ENCODE results near the gene PIAS4.

DNA sequence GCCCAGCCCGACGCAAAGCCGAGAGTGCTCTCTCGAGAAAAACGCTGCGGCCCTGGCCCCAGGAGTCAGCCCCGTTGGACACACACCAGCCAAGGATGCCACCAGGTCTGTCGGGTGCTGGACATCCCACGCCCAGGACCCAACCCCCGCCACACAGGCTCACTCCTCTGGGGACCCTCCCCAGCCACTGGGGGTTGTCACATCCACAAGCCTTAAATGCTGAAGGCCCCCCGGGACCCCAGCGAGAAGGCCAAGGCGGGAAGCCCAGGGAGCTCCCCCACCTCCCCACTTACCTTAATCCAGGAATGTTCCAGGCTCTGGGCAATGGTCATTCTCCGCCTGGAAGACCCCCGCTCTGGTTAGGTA is 47.8 kb upstream of the PIAS4 start:
- TF ChIP-seq, protein P1, sequence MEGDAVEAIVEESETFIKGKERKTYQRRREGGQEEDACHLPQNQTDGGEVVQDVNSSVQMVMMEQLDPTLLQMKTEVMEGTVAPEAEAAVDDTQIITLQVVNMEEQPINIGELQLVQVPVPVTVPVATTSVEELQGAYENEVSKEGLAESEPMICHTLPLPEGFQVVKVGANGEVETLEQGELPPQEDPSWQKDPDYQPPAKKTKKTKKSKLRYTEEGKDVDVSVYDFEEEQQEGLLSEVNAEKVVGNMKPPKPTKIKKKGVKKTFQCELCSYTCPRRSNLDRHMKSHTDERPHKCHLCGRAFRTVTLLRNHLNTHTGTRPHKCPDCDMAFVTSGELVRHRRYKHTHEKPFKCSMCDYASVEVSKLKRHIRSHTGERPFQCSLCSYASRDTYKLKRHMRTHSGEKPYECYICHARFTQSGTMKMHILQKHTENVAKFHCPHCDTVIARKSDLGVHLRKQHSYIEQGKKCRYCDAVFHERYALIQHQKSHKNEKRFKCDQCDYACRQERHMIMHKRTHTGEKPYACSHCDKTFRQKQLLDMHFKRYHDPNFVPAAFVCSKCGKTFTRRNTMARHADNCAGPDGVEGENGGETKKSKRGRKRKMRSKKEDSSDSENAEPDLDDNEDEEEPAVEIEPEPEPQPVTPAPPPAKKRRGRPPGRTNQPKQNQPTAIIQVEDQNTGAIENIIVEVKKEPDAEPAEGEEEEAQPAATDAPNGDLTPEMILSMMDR (IDR thresholded peaks at IDR 0.05) = no peak
- TF ChIP-seq POLR2A (IDR thresholded peaks at IDR 0.05) (no peak), POLR2AphosphoS5 (IDR thresholded peaks at IDR 0.05) (no peak)
